A549 (cell line): ENCODE measurements around the gene AWAT2. TPM values are rescaled to one million over a fixed set of nuclear protein-coding genes. Genes with fewer than 3 reads are reported as not detected.

Experiments used
- ATAC-seq, 2 experiments: fragments of 200-7000 bp in 1 of 2; fragments of >200 bp in 1 of 2; cut with Nextera tagmentation in 1 of 2; cut with Tn5 transposase in 1 of 2; 3 replicates each; pipeline versions ENCODE4 v1.8.0 to v1.9.1; 2018 to 2020; ENCODE audit warnings: mild to moderate bottlenecking in 1 of 2, moderate library complexity in 1 of 2
- CTCF ChIA-PET: fragments of 300-600 bp; sonication (Branson Sonifier 250); formaldehyde crosslinking; extraction: SDS; loops from one replicate; lab custom pipeline; 2021; ENCODE audit warnings: antibody characterized with exemption, inconsistent platforms; lab: Yijun Ruan, JAX
- POLR2A ChIA-PET: fragments of 350-600 bp; formaldehyde crosslinking; extraction: SDS; loops from one replicate; lab custom pipeline; 2021; ENCODE audit warnings: antibody characterized with exemption, inconsistent platforms; lab: Yijun Ruan, JAX
- DNase-seq, 2 experiments: peaks; one replicate each; pipeline versions ENCODE4 v3.0.0 to v3.0.0-alpha.2; 2011 to 2016; ENCODE audit warnings: low read depth in 1 of 2, low spot score in 1 of 2
- FAIRE-seq: peaks from 2 replicates; lab custom pipeline; 2011; peaks lifted over from hg19 to GRCh38; lab: Jason Lieb, UNC
- H3K27ac ChIP-seq, 2 experiments: fragments of >200 bp; sonication (Bioruptor Twin); formaldehyde crosslinking; 3 replicates each; pipeline ENCODE4 v1.5.1; 2016 to 2017
- H3K4me1 ChIP-seq: fragments of >200 bp; sonication (Bioruptor Twin); formaldehyde crosslinking; 3 replicates; pipeline ENCODE4 v1.6.1; 2016
- H3K4me2 ChIP-seq: fragments of >200 bp; sonication (Bioruptor Twin); formaldehyde crosslinking; 3 replicates; pipeline ENCODE4 v1.6.1; 2016
- H3K4me3 ChIP-seq: fragments of >200 bp; sonication (Bioruptor Twin); formaldehyde crosslinking; 3 replicates; pipeline ENCODE4 v1.5.1; 2016
- H3K9me3 ChIP-seq: fragments of >200 bp; sonication (Bioruptor Twin); formaldehyde crosslinking; 3 replicates; pipeline ENCODE4 v1.6.1; 2016
- BCL3 ChIP-seq: fragments of >200 bp; sonication (Bioruptor Twin); formaldehyde crosslinking; IDR thresholded peaks from 3 replicates; pipeline ENCODE4 v1.6.1; 2016
- BHLHE40 ChIP-seq: IDR thresholded peaks from 2 replicates; pipeline ENCODE4 v1.6.1; 2012; ENCODE audit warnings: low read depth, low read length, inconsistent platforms
- CBX2 ChIP-seq: fragments of 200-600 bp; sonication (generic); IDR thresholded peaks from 2 replicates; pipeline ENCODE4 v1.6.1; 2016; ENCODE audit warnings: low read depth, mild to moderate bottlenecking, borderline replicate concordance
- EHF ChIP-seq: fragments of 250-450 bp; sonication (Bioruptor Pico); IDR thresholded peaks from 2 replicates; pipeline ENCODE4 v1.5.0; 2020; ENCODE audit warnings: mild to moderate bottlenecking
- FOSB ChIP-seq: fragments of 250-450 bp; sonication (Bioruptor Pico); IDR thresholded peaks from 2 replicates; pipeline ENCODE4 v1.5.0; 2020; ENCODE audit warnings: mild to moderate bottlenecking, moderate library complexity
- GATA3 ChIP-seq: IDR thresholded peaks from 2 replicates; pipeline ENCODE4 v1.6.1; 2012; ENCODE audit warnings: borderline replicate concordance
- HDAC2 ChIP-seq: fragments of 200-600 bp; sonication (generic); IDR thresholded peaks from 2 replicates; pipeline ENCODE4 v1.6.1; 2016
- HES2 ChIP-seq: fragments of >200 bp; sonication (Bioruptor Twin); formaldehyde crosslinking; IDR thresholded peaks from 2 replicates; pipeline ENCODE4 v1.6.1; 2016
- HEYL ChIP-seq: fragments of 250-450 bp; sonication (Bioruptor Pico); IDR thresholded peaks from 2 replicates; pipeline ENCODE4 v1.8.0; 2021; ENCODE audit warnings: mild to moderate bottlenecking, moderate library complexity
- HOXA7 ChIP-seq: fragments of 250-450 bp; sonication (Bioruptor Pico); IDR thresholded peaks from 2 replicates; pipeline ENCODE4 v1.5.0; 2020; ENCODE audit warnings: mild to moderate bottlenecking, moderate library complexity
- HOXB5 ChIP-seq: fragments of 250-450 bp; sonication (Bioruptor Pico); IDR thresholded peaks from 2 replicates; pipeline ENCODE4 v1.5.0; 2020; ENCODE audit warnings: mild to moderate bottlenecking, moderate library complexity
- JUN ChIP-seq, 2 experiments: fragments of >200 bp; sonication (Bioruptor Twin); formaldehyde crosslinking; IDR thresholded peaks; 2 replicates in 1 of 2; 3 replicates in 1 of 2; pipeline ENCODE4 v1.6.1; 2016 to 2017
- JUNB ChIP-seq: fragments of >200 bp; sonication (Bioruptor Twin); formaldehyde crosslinking; IDR thresholded peaks from 2 replicates; pipeline ENCODE4 v1.6.1; 2016
- KDM5A ChIP-seq: fragments of 200-600 bp; sonication (generic); IDR thresholded peaks from 2 replicates; pipeline ENCODE4 v1.6.1; 2016; ENCODE audit warnings: antibody characterized with exemption, mild to moderate bottlenecking
- NFE2L2 ChIP-seq: fragments of 150-350 bp; conservative IDR thresholded peaks from 2 replicates; pipeline ENCODE4 v1.6.1; 2014; ENCODE audit warnings: low read length
- NPAS2 ChIP-seq: fragments of 250-450 bp; sonication (Bioruptor Pico); IDR thresholded peaks from 2 replicates; pipeline ENCODE4 v1.8.0; 2022; ENCODE audit warnings: mild to moderate bottlenecking, moderate library complexity, borderline replicate concordance
- NR3C1 ChIP-seq: fragments of >200 bp; sonication (Bioruptor Twin); formaldehyde crosslinking; IDR thresholded peaks from 3 replicates; pipeline ENCODE4 v1.6.1; 2017
- PHF8 ChIP-seq: fragments of 200-600 bp; sonication (generic); IDR thresholded peaks from 2 replicates; pipeline ENCODE4 v1.6.1; 2016; ENCODE audit warnings: low read depth, mild to moderate bottlenecking, antibody characterized with exemption, moderate library complexity, borderline replicate concordance
- POLR2A ChIP-seq: IDR thresholded peaks from 2 replicates; pipeline ENCODE4 v1.6.1; 2012; ENCODE audit warnings: mild to moderate bottlenecking, low read length
- RCOR1 ChIP-seq: fragments of 150-350 bp; IDR thresholded peaks from 2 replicates; pipeline ENCODE4 v1.6.1; 2014; ENCODE audit warnings: antibody characterized with exemption, low read length, low read depth
- RNF2 ChIP-seq: fragments of 200-600 bp; sonication (generic); IDR thresholded peaks from 2 replicates; pipeline ENCODE4 v1.6.1; 2016; ENCODE audit warnings: low read depth, mild to moderate bottlenecking, antibody characterized with exemption, moderate library complexity, borderline replicate concordance
- SMC3 ChIP-seq: fragments of >200 bp; sonication (Bioruptor Twin); formaldehyde crosslinking; IDR thresholded peaks from 3 replicates; pipeline ENCODE4 v1.6.1; 2018; ENCODE audit warnings: inconsistent platforms
- SREBF2 ChIP-seq: fragments of 450-650 bp; IDR thresholded peaks from 2 replicates; pipeline ENCODE4 v1.6.1; 2014; ENCODE audit warnings: mild to moderate bottlenecking, moderate library complexity
- ZSCAN20 ChIP-seq: fragments of 250-450 bp; sonication (Bioruptor Pico); IDR thresholded peaks from 2 replicates; pipeline ENCODE4 v1.8.0; 2022; ENCODE audit warnings: mild to moderate bottlenecking, moderate library complexity
- WGBS: methylation state at CpG from one replicate; pipeline ENCODE4 v1.1.6; 2017; ENCODE audit errors: missing lambda C conversion rate; 5-methylcytosine and 5-hydroxymethylcytosine counted together
- polyA plus RNA-seq, 4 experiments: library from polyadenylated mRNA; depleted of rRNA in 3 of 4; stranded (reverse); fragments of >200 nt; fragmentation: RNase III in 1 of 4; extraction: RNeasy Plus Mini Kit Qiagen cat#74134 plus additional on column Dnase treatment in 1 of 4; gene quantifications; 2 replicates in 3 of 4; 3 replicates in 1 of 4; pipeline ENCODE4 v1.2.3, GENCODE V29; 2011 to 2017
- TF ChIP-seq, protein P1 (sequence below): IDR thresholded peaks from 2 replicates; pipeline ENCODE4 v1.6.1; 2012
- TF ChIP-seq, protein P2 (sequence below): fragments of 200-600 bp; sonication (generic); IDR thresholded peaks from 2 replicates; pipeline ENCODE4 v1.6.1; 2016; ENCODE audit warnings: antibody characterized with exemption, mild to moderate bottlenecking, moderate library complexity

Gene AWAT2
- polyA plus RNA-seq, 2 of the 4 experiments (the other 2 are of a cell fraction) = not detected

DNA sequence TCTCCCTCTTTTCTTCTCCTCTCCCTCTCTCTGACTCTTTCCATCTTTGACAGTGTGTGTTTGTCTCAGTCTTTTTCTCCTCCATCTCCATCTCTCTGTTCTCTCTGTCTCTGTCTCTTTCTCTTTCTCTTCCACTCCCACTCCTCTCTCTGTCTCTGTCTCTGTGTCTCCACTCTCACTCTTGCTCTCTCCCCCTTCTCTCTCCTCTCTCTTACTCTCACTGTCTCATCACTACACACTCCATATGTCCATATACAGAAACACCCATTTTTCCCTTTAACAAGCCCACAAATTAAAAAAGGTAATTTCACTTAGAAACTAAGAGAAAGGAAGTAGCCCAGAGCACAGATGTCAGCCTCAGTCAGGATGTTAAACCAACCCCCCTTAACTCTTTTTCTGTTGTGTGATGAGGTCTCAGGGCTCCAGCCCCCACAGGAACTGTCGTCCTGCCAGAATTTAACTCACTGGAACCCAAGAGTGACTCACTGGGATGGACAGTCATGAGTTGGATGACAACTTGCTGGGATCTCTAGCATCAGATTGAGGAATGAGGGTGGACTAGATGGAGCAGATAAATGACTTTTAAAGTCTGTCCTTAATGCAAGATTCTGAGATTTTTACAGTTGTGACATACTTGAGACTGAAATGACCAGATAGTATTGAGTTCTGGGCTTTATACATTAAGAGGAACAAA lies 40.0 kb upstream of the AWAT2 start:
- FAIRE-seq = no peak
- ChIA-PET CTCF (interaction anchor here (4.4 kb wide), 1 partner anchor 7 kb away, joined by 30 read pairs; no protein-coding TSS in a partner anchor), POLR2A (no interaction called here)
- Histone ChIP-seq H3K27ac (no peak overlapping the region), H3K4me1 (no peaks in the 10 kb centered on the region), H3K9me3 (no peaks in the 10 kb centered on the region), H3K4me2 (no peak overlapping the region), H3K4me3 (no peak overlapping the region)
- TF ChIP-seq, protein P1, sequence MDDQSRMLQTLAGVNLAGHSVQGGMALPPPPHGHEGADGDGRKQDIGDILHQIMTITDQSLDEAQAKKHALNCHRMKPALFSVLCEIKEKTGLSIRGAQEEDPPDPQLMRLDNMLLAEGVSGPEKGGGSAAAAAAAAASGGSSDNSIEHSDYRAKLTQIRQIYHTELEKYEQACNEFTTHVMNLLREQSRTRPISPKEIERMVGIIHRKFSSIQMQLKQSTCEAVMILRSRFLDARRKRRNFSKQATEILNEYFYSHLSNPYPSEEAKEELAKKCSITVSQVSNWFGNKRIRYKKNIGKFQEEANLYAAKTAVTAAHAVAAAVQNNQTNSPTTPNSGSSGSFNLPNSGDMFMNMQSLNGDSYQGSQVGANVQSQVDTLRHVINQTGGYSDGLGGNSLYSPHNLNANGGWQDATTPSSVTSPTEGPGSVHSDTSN = no peak
- TF ChIP-seq FOSB (CRISPR knock-in tag) = no peak
- TF ChIP-seq EHF (CRISPR knock-in tag) = no peak
- TF ChIP-seq SMC3 = no peak
- TF ChIP-seq CBX2 = no peak
- TF ChIP-seq PHF8 = no peak
- TF ChIP-seq HES2 = no peak
- no peak for TF ChIP-seq RNF2
- no peak for TF ChIP-seq HDAC2
- TF ChIP-seq JUNB = no peak
- TF ChIP-seq ZSCAN20 = no peak
- no peak for TF ChIP-seq HOXB5 (CRISPR knock-in tag)
- TF ChIP-seq JUN (IDR thresholded peaks at IDR 0.05) = no peak
- no peak for TF ChIP-seq RCOR1
- no peak for TF ChIP-seq KDM5A
- TF ChIP-seq GATA3 = no peak
- no peak for TF ChIP-seq BHLHE40
- TF ChIP-seq HOXA7 (CRISPR knock-in tag) = no peak
- DNase-seq = no peak
- ATAC-seq = no peak
- WGBS = 17% methylated on average over 1 of the region's 1 CpG

DNA sequence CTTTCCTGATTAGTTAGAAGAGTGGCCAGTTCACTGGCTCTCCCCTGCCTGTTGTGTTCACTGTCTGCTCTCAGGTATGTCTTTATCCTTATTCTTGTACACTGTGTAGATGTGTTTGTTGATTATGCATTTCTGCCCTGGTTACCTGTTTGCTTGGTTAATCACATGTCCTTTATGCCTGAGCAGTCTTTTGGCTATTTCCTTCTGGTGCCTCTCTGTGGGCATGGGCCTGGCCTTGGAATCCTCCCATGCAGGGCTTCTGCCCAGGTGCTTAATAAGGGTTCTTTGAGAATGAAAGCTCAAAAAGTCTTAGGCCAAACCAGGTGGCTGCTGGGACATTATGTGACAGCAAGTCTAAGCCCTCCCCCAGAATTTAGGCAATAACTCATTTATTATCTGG lies 39.0 kb upstream of the AWAT2 start:
- Histone ChIP-seq H3K9me3 (no peaks in the 10 kb centered on the region), H3K4me1 (no peaks in the 10 kb centered on the region), H3K27ac (no peak overlapping the region), H3K4me2 (no peak overlapping the region), H3K4me3 (no peak overlapping the region)
- TF ChIP-seq EHF (CRISPR knock-in tag) (no peak), NPAS2 (CRISPR knock-in tag) (no peak), POLR2A (no peak), SMC3 (no peak), SREBF2 (no peak), BHLHE40 (no peak), HEYL (no peak), NFE2L2 (no peak), NR3C1 (no peak), FOSB (CRISPR knock-in tag) (no peak), BCL3 (no peak), PHF8 (no peak)
- TF ChIP-seq, protein P1 = no peak
- TF ChIP-seq, protein P2, sequence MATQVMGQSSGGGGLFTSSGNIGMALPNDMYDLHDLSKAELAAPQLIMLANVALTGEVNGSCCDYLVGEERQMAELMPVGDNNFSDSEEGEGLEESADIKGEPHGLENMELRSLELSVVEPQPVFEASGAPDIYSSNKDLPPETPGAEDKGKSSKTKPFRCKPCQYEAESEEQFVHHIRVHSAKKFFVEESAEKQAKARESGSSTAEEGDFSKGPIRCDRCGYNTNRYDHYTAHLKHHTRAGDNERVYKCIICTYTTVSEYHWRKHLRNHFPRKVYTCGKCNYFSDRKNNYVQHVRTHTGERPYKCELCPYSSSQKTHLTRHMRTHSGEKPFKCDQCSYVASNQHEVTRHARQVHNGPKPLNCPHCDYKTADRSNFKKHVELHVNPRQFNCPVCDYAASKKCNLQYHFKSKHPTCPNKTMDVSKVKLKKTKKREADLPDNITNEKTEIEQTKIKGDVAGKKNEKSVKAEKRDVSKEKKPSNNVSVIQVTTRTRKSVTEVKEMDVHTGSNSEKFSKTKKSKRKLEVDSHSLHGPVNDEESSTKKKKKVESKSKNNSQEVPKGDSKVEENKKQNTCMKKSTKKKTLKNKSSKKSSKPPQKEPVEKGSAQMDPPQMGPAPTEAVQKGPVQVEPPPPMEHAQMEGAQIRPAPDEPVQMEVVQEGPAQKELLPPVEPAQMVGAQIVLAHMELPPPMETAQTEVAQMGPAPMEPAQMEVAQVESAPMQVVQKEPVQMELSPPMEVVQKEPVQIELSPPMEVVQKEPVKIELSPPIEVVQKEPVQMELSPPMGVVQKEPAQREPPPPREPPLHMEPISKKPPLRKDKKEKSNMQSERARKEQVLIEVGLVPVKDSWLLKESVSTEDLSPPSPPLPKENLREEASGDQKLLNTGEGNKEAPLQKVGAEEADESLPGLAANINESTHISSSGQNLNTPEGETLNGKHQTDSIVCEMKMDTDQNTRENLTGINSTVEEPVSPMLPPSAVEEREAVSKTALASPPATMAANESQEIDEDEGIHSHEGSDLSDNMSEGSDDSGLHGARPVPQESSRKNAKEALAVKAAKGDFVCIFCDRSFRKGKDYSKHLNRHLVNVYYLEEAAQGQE = no peak
- DNase-seq (no peak), ATAC-seq (no peak), FAIRE-seq (no peak)
- CTCF ChIA-PET = interaction anchor here (4.4 kb wide), 1 partner anchor 8 kb away, joined by 30 read pairs; no protein-coding TSS in a partner anchor
- POLR2A ChIA-PET = no interaction called here
